AG20443 (cell line): ENCODE data around the gene ANXA4.
A peak's percentile ranks its signal among the peaks of the same experiment; 100 is the strongest.
"Not testable (repeated sequence)": the region's sequence is repeated elsewhere in the genome, so short reads cannot be mapped to it uniquely, and the experiment has no call there.

ENCODE experiments used
- DNase-seq: peaks from one replicate; pipeline ENCODE4 v3.0.0; 2012; ENCODE audit warnings: low spot score, mixed read lengths

Gene ANXA4

GRCh38 chr2:69720404-69720803 is 21.5 kb upstream of the ANXA4 start:
- DNase-seq: peak; percentile 36

GRCh38 chr2:69721022-69721421 is 20.9 kb upstream of the ANXA4 start:
- DNase-seq: no peak

DNA sequence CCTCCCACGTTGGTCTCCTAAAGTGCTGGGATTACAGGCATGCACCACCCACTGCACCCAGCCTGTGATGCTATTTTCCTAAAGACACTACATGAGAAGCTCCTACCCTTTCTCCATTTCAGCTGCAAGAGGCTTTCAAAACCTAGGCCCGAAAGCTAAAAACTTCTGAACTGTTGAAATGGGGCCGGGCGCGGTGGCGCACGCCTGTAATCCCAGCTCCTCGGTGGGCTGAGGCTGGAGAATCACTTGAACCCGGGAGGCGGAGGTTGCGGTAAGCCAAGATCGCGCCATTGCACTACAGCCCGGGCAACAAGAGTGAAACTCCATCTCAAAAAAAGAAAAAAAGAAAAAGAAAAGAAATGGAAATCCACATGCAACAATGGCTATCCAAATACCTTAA is 18.1 kb upstream of the ANXA4 start:
- DNase-seq: no peak

DNA sequence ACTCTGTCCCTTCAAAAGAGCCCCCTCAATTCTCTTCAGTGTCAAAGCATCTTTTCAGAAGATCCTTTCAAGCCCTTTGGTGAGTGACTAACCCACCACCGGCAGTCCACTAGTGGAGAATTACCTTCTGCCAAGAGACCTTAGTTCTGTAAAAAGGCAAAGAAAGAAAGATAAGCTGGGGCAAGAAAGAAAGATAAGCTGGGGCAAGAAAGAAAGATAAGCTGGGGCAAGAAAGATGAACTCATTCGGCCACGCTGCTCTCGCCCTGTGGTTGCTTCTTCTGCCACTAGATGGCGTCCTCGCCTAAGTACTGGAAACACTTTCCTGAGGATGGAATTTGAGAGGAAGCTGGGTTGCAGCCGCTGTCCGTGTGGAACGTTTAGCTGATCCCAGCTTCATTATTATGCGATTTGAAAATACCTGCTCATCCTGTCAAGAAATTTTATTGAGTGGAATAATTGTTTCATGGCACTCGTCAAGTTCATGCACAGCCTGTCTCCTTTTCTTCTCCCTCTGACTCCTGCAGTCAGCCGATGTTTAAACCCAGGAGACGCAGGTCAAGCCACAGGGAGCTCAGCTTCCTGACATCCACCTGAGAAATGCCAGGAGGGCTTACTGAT is 17.3 kb upstream of the ANXA4 start:
- peak; percentile 85 for DNase-seq

DNA sequence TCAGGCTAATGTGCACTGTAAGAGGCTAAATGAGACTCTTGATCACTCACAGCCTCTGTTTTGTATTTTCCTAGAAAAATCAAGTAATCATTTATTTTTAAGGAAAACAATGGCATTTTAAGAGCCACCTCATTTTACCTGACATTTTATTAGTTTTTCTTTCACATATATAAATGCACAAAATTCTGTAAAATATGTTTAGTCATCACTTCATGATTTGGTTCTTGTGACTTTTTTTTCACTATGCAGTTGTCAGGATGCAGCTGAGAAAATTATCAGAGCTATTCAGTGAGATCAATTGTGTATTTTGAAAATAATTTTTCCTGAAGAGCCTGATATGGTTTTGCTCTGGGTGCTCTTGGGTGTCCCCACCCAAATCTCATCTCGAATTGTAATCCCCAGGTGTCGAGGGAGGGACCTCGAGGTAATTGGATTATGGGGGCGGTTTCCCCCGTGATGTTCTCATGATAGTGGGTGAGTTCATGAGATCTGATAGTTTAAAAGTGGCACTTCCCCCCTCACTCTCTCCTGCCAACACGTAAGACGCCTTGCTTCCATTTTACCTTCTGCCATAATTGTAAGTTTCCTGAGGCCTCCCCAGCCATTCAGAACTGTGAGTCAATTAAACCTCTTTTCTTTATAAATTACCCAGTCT is 16.1 kb upstream of the ANXA4 start:
- no peak for DNase-seq

DNA sequence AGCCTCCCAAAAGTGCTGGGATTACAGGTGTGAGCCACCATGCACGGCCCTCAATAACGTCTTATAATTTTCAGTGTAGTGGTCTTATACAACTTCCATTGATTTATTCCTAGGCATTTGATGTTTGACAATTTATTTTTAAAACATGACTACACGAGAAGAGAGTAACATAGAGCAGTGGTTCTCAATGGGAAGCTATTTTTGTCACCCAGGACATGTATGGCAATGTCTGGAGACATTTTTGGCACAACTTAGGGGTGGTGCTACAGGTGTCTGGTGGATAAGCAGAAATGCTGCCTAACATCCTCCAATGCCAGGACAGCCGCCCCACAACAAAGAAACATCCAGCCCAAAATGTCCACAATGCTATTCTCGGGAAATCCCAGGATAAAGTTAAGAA is 12.7 kb upstream of the ANXA4 start:
- no peak for DNase-seq

DNA sequence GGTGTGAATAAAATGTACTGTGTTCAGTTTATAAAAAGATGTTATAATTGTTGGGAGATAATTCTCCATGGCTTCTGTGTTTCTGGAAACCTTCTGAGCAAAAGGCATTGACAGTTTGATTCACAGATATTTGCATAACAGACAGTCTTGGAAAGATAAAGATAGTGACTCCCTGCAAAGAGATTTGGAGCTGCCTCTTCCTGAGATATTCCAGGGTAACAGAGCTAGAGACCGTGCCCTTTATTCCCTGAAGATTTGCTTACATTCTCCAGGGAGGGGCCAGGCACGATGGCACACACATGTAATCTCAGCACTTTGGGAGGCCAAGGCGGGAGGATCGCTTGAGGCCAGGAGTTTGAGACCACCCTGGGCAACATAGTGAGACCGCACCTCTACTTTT is 12.2 kb upstream of the ANXA4 start:
- no peak for DNase-seq

GRCh38 chr2:69731147-69731970 is 10.6 kb upstream of the ANXA4 start:
- DNase-seq: no peak

DNA sequence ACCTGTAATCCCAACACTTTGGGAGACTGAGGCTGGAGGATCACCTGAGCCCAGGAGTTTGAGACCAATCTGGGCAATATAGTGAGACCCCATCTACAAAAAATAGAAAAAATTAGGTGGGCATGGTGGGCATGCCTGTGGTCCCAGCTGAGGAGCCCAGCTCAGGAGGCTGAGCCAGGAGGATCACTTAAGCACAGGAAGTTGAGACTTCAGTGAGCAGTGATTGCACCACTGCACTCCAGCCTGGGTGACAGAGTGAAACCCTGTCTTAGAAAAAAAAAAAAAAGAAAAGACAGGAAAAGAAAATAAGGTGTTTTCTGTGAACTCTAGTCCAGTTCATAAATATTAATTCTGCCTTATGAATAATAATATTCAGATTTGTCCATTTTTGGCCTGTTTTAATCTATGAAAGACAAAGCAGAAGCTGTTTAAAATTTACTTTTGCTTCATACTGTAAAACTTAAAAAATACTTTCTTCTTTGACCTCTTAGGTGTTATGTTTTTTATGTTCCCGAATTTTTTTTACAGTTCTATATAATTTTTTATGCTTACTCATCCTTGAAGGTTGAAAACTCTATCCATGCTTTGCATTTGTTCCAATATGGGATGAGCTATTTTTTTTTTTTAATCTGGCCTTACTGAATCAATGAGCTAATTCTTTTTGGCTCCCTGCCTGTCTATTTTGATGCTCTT is 8.4 kb upstream of the ANXA4 start:
- DNase-seq: no peak

- peak; percentile 24 for DNase-seq
Observed at GRCh38 chr2:69734035-69734611, 7.8 kb upstream of the ANXA4 start.

DNA sequence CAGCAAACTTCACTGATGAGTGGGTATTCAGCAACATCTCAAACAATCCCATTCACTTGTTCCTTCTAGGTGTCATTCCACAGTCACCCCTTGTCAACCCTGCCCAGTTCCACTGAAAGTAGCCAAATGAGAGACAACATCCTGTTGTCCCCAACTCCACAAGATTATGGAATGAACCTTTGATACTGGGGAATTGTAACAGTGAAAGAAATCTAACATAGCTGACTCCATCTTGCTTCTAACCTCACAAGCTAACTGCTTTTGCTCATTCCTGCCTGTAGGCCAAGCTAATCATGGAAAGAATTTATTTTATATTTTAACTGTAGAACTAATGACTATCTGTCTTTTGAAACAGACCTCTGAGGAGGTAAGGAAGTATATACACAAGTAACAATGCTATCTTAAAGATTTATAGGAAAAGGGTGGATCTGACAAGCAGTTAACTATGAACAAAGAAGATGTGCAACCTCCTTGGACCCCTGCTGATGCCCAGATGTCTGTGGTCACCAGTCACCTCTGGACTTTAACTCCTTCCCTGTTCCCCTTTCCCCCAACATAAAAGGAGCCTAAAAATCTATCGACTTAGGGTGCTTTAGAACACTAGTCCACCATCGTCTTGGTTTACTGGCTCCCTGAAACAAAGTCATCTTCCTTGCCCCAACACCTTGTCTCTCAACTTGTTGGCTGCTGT is 6.9 kb upstream of the ANXA4 start:
- no peak for DNase-seq

- DNase-seq: no peak
Observed at GRCh38 chr2:69735686-69736085, 6.2 kb upstream of the ANXA4 start.

GRCh38 chr2:69738149-69738548 is 3.8 kb upstream of the ANXA4 start:
- DNase-seq: not testable (repeated sequence)

GRCh38 chr2:69740502-69740951 is 1.4 kb upstream of the ANXA4 start:
- DNase-seq: no peak

GRCh38 chr2:69741229-69741574 is 732 bp upstream of the ANXA4 start:
- DNase-seq: peak; percentile 78

DNA sequence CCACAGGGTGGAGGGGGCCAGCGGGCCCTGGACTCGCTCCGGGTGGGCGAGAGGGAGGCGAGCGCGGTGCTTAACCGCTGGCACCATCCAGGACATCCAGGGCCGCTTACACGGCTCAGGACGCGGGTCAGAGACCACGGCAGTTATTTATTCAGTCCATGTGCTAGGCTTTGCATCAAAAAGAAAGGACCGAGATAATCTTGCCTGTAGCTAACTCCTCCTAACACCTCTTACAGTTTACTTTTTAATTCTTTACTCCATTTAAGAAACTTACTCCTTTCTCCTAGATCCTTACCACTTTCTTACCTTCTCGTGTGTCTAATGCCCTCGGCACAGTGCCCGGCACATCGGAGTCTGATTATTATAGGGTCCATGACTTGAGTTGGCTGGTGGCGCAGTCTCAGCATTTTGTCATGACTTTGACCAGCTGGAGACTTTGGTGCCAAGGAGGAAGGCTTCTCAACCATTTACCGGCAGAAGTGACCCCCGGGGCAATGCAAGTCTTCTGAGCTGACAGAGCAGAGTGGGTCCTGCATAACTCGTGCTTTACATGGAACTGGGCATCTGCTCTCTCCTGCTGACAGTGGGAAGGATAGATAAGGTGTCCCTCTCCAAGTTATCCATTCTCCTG is 503 bp downstream of the ANXA4 start:
- no peak for DNase-seq

DNA sequence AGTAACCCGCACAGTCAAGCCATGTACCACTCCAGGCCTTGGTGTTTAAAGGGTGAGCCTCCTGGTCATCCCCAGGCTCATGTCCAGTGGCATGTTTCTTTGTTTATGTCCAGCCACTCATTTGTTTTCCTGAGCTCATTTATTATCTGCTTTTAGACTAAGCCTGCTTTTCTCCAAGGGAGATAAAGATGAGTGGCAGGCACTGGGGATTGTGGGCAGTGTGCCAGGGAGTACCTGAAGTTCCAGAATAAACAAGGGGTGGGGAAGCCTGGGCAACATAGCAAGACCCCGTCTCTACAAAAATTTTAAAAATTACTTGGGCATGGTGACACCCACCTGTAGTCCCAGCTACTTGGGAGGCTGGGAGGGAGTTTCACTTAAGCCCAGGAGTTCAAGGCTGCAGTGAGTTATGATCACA is 1.9 kb downstream of the ANXA4 start:
- DNase-seq: no peak

DNA sequence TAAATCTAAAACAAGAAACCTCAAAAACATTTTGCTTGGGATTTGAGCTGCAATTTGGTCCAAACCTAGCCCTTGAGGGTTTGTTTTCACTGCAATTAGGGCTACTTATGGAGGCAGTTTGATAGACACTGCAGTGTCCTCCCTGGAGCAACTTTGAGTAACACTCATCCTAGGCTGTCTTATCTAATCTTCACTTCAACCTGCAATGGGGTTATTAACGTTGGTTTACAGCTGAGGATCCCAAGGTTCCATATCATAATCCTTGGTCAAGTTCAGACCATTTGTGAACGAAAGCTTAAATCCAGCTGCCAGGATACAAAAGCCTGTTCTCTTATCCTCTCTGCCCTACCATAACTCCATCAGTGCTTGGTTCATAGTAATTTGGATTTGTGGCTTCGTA is 2.5 kb downstream of the ANXA4 start:
- DNase-seq: no peak

GRCh38 chr2:69745035-69745434 is 3.1 kb downstream of the ANXA4 start:
- no peak for DNase-seq

DNA sequence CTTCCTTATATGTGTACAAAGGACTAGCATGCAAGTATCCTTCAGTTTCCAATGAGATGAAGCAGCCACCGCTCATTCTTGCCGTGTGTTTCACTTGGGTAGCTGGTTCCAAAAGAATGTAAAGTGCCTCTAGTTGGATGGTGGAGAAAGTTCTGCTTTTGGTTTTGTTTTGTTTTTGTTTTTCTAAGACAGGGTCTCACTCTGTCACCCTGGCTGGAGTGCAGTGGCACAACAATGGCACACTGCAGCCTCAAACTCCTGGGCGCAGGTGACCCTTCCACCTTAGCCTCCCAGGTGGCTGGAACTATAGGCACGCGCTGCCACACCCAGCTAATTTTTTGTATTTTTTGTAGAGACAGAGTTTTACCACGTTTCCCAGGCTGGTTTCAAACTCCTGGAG is 8.3 kb downstream of the ANXA4 start:
- no peak for DNase-seq

GRCh38 chr2:69753659-69754363 is 11.9 kb downstream of the ANXA4 start:
- no peak for DNase-seq
